GM19023 (cell line): Measurements from ENCODE around the gene FGF7.
"Not testable (repeated sequence)": the region's sequence is repeated elsewhere in the genome, so short reads cannot be mapped to it uniquely, and the experiment has no call there.

Experiments
- ATAC-seq: cut with Tn5 transposase; IDR thresholded peaks from one replicate; pipeline ENCODE4 v1.9.1; 2021; ENCODE audit warnings: mild to moderate bottlenecking, moderate library complexity; ENCODE audit not compliant: unreplicated experiment

The FGF7 gene, protein sequence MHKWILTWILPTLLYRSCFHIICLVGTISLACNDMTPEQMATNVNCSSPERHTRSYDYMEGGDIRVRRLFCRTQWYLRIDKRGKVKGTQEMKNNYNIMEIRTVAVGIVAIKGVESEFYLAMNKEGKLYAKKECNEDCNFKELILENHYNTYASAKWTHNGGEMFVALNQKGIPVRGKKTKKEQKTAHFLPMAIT

DNA sequence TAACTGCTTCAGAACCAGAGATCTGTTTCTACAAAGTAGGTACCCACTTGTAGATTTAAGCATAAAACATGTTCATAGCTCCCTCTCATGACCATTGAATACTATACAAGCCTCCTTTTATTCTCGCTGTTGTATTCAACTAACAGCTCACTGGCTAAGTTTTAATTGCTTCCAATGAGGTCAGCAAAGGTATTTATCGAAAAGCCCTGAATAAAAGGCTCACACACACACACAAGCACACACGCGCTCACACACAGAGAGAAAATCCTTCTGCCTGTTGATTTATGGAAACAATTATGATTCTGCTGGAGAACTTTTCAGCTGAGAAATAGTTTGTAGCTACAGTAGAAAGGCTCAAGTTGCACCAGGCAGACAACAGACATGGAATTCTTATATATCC lies at the start of gene FGF7:
Gene FGF7, plus strand, starts transcription at position 222 of the 400 bp plus-strand sequence. CDS start 1,056 bp downstream, outside the sequence.
- ATAC-seq, result no peak

DNA sequence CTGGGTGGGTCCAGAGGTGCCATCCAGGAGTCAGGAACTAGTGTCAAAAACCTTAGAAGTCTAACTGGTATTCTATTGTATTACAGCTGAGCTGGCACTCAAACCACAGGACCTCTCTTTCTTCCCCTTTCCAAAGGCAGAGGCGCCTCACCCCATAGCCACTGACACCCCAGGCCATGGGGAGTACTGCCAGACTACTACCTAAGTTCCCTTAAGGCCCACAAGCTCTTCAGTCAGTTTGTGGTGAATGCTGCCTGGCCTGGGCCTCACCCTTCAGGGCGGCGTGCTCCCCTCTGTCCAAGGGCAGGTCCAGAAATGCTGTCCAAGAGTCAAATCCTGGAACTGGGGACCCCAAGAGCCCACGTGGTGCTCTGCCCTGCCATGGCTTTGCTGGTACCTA lies 43.0 kb upstream of the FGF7 start:
- no peak for ATAC-seq

DNA sequence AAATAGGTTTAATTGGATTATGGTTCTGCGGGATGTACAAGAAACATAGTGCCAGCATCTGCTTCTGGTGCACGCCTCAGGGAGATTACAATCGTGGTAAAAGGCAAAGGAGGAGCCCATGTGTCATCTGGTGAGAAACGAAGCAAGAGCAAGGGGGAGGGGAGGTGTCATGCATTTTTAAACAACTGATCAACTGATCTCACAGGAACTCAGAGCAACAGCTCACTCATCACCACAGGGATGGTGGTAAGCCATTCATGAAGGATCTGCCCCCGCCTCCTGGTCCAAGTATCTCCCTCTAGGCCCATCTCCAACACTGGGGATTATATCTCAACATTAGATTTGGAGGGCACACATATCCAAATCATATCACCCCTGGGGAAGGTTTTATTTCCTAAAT lies 42.1 kb upstream of the FGF7 start:
- ATAC-seq, result no peak

DNA sequence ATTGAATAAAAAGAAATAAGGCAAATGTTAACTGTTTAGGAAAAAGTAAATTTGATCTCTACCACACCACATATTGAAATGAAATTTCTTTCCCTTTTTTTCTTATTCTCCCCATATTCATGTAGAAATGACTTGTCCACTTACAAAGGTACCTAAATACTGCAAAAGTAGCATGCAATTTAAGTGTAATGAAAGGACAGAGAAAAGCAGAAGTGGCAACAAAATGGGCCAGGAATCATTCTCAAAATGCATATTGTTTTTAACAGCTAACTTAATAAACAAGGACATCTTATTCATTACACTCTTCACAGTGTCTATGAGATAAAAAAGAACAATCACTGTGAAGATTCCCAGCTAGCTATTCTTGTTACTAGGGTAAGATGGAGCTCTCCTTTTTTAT lies 40.6 kb upstream of the FGF7 start:
- no peak for ATAC-seq

DNA sequence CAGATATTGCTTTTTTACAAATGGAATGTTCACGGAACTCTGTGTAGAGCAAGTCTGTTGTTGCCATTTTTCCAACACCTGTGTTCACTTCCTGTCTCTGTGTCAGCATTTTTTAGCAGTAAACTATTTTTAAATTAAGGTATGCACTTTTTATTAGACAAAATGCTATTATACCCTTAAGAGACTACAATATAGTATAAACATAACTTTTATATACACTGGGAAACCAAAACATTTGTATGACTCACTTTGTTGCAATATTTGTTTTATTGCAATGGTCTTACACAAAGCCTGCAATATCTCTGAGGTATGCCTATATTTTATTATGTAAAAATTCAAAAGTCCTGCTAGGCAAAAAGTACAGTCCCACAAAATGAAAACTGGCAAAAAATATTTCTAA lies 39.8 kb upstream of the FGF7 start:
- no peak for ATAC-seq

DNA sequence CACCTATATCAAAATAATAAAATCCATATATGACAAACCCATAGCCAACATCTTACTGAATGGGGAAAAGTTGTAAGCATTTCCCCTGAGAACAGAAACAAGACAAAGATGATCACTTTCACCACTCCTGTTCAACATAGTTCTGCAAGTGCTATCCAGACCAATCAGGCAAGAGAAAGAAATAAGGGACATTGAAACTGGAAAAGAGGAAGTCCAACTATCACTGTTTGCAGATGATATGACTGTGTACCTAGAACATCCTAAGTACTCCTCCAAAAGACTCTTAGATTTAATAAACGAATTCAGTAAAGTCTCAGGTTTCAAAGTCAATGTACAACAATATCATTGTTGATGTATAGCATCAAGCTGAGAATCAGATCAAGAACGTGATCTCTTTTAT lies 35.6 kb upstream of the FGF7 start:
- no peak for ATAC-seq

DNA sequence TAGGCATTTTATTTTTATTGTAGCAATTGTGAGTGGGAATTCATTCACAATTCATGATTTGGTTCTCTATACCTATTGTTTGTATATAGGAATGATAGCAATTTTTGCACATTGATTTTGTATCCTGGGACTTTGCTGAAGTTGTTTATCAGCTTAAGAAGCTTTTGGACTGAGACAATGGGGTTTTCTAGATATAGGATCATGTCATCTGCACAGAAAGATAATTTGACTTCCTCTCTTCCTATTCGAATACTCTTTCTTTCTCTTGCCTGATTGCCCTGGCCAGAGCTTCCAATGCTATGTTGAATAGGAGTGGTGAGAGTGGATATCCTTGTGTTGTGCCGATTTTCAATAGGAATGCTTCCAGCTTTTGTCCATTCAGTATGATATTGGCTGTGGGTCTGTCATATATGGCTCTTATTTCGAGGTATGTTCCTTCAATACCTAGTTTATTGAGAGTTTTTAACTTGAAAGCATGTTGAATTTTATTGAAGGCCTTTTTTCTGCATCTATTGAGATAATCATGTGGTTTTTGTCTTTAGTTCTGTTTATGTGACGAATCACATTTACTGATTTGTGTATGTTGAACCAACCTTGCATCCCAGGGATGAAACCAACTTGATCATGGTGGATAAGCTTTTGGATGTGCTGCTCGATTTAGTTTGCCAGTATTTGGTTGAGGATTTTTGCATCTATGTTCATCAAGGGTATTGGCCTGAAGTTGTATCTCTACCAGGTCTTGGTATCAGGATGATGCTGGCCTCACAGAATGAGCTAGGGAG lies 20.3 kb upstream of the FGF7 start:
- not testable (repeated sequence) for ATAC-seq

DNA sequence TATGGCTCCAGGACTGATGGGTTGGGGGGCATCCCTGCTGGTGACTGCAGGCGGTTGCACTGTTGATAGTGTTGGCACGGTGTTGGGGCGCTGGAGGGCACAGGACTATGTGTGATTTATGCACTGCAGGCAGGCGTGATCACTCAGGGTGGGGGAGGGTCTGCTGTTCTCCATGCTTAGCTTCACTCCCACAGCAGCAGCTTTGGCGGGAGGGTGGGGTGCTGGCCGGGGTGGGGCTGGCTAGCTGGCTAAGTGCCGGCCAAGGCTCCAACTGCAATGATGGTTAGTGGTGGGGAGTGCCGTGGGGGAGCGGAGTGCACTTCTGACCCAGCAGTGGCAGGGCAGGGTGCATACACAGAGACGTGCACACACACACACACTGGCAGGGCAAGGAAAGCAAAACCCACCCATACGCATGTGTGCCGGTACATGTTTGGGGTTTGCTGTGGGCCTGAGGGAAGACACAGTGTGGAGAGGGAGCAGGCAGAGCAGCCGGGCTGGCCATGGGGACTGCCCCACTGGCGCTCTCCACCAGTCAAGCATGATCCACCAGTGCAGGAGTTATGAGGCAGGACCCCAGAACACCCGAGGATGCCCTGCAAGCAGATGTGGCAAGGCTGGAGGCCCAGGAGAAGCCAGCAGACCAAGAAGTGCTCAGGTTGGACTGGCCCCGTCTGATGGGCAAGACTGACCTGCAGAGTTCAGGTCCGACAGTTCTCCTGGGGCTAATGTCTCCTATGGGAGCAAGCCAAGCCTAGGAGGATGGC lies 16.5 kb upstream of the FGF7 start:
- ATAC-seq, result no peak

DNA sequence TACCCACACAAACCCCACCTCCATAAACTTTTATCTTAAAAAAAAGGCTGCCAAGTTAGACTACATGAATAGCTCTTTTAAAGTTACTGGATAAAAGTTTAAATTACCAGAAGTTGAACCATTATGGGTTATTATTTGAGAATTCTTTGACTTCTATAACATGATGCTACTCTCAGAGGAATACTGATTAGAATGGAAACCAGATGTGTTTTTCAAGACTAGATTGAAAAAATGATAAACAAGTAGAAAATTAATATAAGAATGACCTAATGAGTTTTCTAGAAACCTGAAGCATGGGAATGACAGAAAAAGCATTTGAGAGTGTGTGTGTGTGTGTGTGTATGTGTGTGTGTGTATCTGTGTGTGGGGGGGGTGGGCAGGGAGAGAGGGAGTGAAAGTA lies 12.4 kb upstream of the FGF7 start:
- ATAC-seq, result no peak

DNA sequence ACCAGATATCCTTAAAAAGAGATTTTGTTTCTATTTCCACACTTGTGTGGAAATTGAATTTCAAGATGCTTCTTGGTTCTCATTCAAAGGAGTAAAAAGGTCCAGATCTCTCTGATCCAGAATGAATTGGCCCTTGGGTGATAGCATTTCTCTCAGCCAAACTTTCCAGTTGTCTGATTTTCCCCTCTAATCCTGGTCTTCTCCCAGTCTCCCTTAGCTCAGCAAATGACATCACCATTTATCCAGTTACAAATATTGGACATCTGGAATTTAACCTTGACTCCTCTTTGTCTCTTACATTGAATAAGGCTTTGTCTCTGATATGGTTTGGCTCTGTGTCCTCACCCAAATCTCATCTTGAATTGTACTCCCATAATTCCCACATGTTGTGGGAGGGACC lies 10.2 kb upstream of the FGF7 start:
- ATAC-seq, result no peak

DNA sequence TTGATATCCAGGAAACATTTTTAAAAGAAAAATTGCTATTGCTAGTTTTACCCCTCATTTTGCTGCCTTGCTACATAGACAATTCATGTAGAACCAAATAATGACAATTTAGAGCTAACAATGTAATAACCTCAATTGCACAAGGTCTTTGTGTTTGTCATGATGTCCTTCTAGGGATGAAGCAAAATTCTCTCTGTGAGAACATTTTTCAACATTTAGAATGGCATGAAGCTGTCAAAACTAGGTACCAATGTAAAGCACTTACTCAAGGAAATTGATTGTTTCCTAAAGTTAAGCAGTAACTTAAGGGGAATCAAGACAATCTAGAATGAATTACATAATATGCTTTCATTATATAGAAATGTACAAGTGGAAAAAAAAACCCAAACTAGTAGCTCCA lies 7.9 kb upstream of the FGF7 start:
- no peak for ATAC-seq

DNA sequence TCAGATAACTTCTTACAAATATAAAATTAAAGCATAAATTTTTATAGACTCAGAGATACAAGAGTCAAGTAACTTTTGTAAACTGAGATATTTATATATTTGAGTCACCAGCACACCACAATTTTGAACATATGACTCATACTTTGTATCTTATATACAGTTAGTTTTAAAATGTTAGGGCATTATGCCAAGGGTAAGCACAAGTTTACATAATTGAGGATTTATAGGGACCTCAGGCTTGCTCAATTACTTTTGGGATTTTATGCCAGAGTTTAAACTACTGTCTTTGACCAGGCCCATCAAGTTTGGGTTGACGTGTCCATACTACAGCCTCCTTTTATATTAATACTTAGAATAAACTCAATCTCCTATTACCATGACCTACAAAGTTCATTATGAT lies 7.4 kb upstream of the FGF7 start:
- ATAC-seq, result no peak

DNA sequence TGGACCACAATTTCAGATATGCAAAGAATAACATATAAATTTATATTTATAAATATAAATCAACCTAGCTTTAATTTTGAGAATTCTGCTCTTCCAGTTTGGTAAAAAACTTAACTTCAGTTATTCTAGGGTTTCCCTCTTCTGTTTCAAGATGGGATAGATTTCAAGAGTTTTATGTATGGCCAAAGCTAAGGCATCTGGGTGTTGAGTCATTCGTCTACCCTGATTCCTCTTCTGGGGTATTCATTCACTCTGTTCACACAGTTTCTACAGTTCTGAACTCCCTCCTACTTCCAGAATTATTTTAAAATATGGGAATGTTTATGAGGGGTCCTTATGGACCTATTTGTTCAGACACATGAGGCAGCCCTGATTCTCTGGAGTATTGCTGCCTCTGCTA lies 4.2 kb upstream of the FGF7 start:
- no peak for ATAC-seq

DNA sequence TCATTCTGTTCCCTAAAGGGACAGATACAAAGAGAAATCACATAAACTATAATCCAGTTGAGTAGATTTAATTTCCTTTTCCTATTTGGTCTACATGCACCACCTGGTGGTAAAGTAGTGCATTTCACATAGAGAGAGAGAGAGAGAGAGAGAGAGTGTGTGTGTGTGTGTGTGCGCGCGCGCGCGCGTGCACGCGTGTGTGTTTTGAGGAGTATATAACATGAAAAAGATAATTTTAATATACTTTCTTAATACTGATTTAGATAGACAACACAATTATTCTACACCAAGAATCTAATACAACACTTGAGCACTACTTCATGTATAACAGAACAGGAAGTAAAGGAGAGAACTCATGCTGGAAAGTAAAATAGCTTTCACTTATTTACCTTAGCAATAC lies 1.1 kb upstream of the FGF7 start:
- ATAC-seq, result no peak

DNA sequence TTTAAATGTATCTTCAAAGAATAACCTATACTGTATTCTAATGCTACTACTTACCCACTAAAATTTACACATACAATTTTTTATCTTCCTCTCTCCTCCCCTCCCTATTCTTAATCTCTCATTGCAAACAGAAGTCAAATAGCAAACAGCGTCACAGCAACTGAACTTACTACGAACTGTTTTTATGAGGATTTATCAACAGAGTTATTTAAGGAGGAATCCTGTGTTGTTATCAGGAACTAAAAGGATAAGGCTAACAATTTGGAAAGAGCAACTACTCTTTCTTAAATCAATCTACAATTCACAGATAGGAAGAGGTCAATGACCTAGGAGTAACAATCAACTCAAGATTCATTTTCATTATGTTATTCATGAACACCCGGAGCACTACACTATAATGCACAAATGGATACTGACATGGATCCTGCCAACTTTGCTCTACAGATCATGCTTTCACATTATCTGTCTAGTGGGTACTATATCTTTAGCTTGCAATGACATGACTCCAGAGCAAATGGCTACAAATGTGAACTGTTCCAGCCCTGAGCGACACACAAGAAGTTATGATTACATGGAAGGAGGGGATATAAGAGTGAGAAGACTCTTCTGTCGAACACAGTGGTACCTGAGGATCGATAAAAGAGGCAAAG lies 984 bp downstream of the FGF7 start:
- ATAC-seq, result no peak

DNA sequence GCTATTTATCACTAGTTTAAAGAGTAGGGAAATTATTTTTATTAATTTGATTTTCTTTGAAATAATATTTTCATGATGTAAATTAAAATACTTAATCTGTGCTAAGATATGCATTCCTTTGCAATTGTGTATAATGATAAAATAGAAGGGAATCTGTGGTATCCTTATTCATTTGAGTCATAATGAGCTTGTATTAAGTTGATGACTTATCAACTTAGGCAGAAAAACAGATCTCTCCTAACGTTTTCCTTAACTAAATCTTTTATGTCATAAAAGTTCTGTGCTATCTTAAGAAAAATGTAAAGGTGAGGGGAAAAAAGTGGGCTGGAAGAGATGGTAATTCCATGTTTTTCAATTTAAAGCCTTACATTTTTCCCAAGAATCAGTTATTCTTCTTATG lies 1.9 kb downstream of the FGF7 start:
- ATAC-seq, result no peak

DNA sequence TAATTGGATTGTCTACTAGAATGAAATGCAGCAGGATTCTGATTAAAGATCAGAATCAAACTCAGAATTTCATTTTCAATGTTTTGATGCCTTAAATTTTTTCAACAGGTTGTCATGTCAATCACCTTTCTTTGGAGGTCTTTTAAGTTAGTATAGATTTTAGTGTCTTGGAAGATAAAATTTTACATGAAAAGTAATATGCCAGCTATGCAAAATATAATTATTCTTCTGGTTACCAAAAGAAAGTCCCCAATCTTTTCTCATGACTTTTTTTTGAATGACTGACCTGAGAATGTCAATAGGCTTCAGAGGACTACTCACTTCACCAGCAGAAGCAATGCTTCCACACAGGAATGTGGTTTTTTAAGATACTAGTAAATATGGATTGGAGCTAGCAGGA lies 4.3 kb downstream of the FGF7 start:
- ATAC-seq, result no peak

DNA sequence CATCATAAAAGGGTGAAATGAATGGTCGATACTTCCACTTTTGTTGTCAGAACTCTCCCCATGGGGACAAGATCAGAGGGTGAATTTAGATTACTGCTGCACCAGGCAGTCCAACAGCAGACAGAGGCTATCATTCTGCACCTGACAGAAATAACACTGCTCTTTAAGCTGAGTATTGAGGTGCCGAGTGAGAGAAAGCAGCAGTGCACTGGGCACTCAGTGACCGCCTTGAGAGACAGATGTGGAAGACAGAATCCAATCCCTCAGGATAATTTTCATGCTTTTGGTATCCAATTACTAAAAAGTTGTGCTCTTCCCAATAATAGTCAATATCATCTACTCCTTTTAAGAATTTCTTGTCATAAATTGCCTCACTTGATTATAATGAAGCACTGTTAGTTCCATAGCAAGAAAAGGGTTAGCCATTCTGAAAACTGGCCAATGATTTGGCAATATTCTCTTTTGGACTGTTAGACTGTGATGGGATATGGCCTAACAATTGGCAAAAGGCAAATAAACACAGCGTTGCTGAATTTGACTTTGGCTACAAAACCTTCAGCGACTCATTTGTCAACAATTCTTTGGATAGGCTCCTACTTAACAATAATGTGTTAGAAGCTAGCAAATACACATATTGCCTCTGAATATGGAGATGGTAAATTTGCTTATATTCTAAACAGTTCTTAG lies 5.5 kb downstream of the FGF7 start:
- ATAC-seq, result no peak

DNA sequence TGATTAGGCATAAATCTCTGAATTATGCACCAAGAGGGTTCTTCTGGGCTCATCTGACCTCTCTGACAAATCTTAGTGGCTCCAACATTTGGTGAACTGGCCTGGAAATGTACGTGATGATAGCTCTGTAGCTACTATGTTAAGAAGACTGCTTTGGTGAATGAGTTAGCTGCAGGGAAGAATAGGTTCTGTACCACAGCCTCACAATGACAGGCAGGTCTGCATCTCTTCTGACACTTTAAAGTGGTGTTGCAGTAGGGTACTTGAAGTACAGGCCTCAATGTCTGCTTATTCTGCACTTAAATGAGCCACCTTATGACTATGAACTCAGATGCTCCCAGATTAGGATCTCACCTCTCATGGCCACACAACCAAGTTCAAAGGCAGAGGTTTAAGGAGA lies 7.0 kb downstream of the FGF7 start:
- no peak for ATAC-seq

DNA sequence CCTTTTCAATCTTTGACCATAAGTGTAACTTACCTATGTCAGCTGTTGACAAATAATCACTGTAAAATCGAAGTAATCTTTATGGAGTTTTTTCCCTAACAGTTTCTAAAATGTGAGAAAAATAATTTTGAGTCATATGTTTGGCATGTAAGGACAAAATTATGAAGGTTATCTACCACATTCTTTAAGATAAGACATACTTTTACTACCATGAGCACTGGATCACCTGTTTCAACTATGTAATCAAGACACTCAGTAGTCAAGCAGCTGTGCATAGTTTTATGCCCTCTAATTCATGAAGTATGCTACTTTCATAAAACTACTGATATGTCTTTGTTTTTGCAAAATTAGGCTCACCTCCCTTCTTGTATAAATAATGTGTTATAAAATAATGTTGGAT lies 12.1 kb downstream of the FGF7 start:
- no peak for ATAC-seq

DNA sequence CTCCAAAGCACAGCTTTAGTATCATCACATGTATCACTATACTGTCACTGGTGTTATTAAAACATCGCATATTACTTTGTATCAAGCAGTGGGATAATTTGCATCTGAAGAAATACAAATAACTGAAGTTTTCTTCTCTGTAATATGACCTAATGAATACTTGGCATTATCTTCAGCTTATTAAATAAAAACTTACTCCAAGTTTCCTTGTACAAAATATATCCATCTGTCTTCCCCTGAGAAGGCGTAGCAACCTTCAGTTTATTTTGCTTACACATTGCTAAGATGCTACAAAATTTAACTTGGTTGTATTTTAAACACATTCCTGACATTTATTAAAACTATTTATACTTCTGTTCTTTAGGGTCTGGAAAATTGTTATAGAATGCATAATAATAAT lies 13.7 kb downstream of the FGF7 start:
- no peak for ATAC-seq
